Glutamatergic neuron (in vitro differentiated cells): ENCODE data around the gene MSL2. TPM values are rescaled to one million over a fixed set of nuclear protein-coding genes. Genes with fewer than 3 reads are reported as not detected.
"Not testable (repeated sequence)": the region's sequence is repeated elsewhere in the genome, so short reads cannot be mapped to it uniquely, and the experiment has no call there.

Experiments
- DNase-seq: peaks from one replicate; pipeline ENCODE4 v3.0.0; 2022
- H3K27ac Mint-ChIP-seq: one replicate; pipeline ENCODE4 v1.8.0; 2020; ENCODE audit warnings: mild to moderate bottlenecking, mixed read lengths, inconsistent platforms; ENCODE audit not compliant: unreplicated experiment
- H3K27me3 Mint-ChIP-seq: one replicate; pipeline ENCODE4 v1.8.0; 2020; ENCODE audit warnings: mild to moderate bottlenecking, moderate library complexity, mixed read lengths, inconsistent platforms; ENCODE audit not compliant: unreplicated experiment
- H3K36me3 Mint-ChIP-seq: one replicate; pipeline ENCODE4 v1.8.0; 2020; ENCODE audit warnings: mild to moderate bottlenecking, mixed read lengths, inconsistent platforms; ENCODE audit not compliant: unreplicated experiment
- H3K4me1 Mint-ChIP-seq: one replicate; pipeline ENCODE4 v1.8.0; 2020; ENCODE audit warnings: mild to moderate bottlenecking, low read depth, mixed read lengths, inconsistent platforms; ENCODE audit not compliant: unreplicated experiment
- H3K4me3 Mint-ChIP-seq: one replicate; pipeline ENCODE4 v1.8.0; 2020; ENCODE audit warnings: mild to moderate bottlenecking, mixed read lengths, inconsistent platforms; ENCODE audit not compliant: unreplicated experiment
- H3K9me3 Mint-ChIP-seq: one replicate; pipeline ENCODE4 v1.8.0; 2020; ENCODE audit warnings: mild to moderate bottlenecking, moderate library complexity, mixed read lengths, inconsistent platforms; ENCODE audit not compliant: unreplicated experiment
- total RNA-seq: library from RNA; stranded (reverse); fragmentation: NEBNext Ultra II Directional; extraction: Animal tissue kit (Norgen Biotek cat#: 25700); gene quantifications from one replicate; pipeline ENCODE4 v1.2.1, GENCODE V29; 2021; ENCODE audit not compliant: unreplicated experiment
- TF ChIP-seq, protein P1 (sequence below): fragments of 200-600 bp; sonication (generic); IDR thresholded peaks from one replicate; pipeline ENCODE4 v1.5.0; 2021; ENCODE audit not compliant: partially characterized antibody, unreplicated experiment

Gene MSL2
- total RNA-seq, 1 donor from 2014 or later = 32.8 TPM

- Mint-ChIP-seq H3K27ac (no peak overlapping the region), H3K36me3 (no peaks in the 10 kb centered on the region), H3K9me3 (no peaks in the 10 kb centered on the region), H3K4me1 (no peaks in the 10 kb centered on the region), H3K27me3 (no peaks in the 10 kb centered on the region), H3K4me3 (no peak overlapping the region)
- TF ChIP-seq, protein P1, sequence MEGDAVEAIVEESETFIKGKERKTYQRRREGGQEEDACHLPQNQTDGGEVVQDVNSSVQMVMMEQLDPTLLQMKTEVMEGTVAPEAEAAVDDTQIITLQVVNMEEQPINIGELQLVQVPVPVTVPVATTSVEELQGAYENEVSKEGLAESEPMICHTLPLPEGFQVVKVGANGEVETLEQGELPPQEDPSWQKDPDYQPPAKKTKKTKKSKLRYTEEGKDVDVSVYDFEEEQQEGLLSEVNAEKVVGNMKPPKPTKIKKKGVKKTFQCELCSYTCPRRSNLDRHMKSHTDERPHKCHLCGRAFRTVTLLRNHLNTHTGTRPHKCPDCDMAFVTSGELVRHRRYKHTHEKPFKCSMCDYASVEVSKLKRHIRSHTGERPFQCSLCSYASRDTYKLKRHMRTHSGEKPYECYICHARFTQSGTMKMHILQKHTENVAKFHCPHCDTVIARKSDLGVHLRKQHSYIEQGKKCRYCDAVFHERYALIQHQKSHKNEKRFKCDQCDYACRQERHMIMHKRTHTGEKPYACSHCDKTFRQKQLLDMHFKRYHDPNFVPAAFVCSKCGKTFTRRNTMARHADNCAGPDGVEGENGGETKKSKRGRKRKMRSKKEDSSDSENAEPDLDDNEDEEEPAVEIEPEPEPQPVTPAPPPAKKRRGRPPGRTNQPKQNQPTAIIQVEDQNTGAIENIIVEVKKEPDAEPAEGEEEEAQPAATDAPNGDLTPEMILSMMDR = no peak
- DNase-seq = no peak
These were observed 11.5 kb upstream of the MSL2 start for GRCh38 chr3:136207489-136208115.

DNA sequence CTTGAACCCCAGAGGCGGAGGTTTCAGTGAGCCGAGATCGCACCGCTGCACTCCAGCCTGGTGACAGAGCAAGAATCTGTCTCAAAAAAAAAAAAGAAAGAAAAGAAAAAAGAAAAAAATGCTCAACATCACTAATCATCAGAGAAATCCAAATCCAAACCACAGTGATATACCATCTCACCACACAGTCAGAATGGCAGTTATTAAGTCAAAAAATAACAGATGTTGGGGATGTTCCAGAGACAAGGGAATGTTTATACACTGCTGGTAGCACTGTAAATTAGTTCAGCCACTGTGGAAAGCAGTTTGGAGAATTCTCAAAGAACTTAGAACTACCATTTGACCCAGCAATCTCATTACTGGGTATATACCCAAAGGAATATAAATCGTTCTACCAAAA is 3.1 kb upstream of the MSL2 start:
- not testable (repeated sequence) for H3K36me3 Mint-ChIP-seq, H3K4me3 Mint-ChIP-seq, H3K27ac Mint-ChIP-seq, DNase-seq
- Mint-ChIP-seq H3K27me3 (peaks cover 13% of the 10 kb centered on the region), H3K4me1 (peaks cover 12% of the 10 kb centered on the region), H3K9me3 (peaks cover 24% of the 10 kb centered on the region)

- not testable (repeated sequence) for H3K4me3 Mint-ChIP-seq, H3K27ac Mint-ChIP-seq, H3K36me3 Mint-ChIP-seq, DNase-seq
- peaks cover 13% of the 10 kb centered on the region for H3K27me3 Mint-ChIP-seq
- peaks cover 28% of the 10 kb centered on the region for H3K9me3 Mint-ChIP-seq
- H3K4me1 Mint-ChIP-seq = peaks cover 14% of the 10 kb centered on the region
These were observed 2.4 kb upstream of the MSL2 start for GRCh38 chr3:136198462-136199078.

GRCh38 chr3:136197159-136197793 is 1.1 kb upstream of the MSL2 start:
- peak overlapping the region; percentile 92 for H3K4me3 Mint-ChIP-seq
- H3K27ac Mint-ChIP-seq = peak overlapping the region; percentile 99
- peaks cover 5% of the 10 kb centered on the region for H3K36me3 Mint-ChIP-seq
- H3K27me3 Mint-ChIP-seq = peaks cover 13% of the 10 kb centered on the region
- DNase-seq = no peak
- peaks cover 31% of the 10 kb centered on the region for H3K9me3 Mint-ChIP-seq
- H3K4me1 Mint-ChIP-seq = peaks cover 23% of the 10 kb centered on the region
- TF ChIP-seq, protein P1 = no peak

GRCh38 chr3:136196401-136197158 is 445 bp upstream of the MSL2 start:
- Mint-ChIP-seq H3K27me3 (peaks cover 13% of the 10 kb centered on the region), H3K9me3 (peaks cover 31% of the 10 kb centered on the region), H3K4me3 (peak overlapping the region; percentile 92), H3K4me1 (peaks cover 28% of the 10 kb centered on the region), H3K36me3 (peaks cover 5% of the 10 kb centered on the region), H3K27ac (peak overlapping the region; percentile 99)
- DNase-seq = peak; percentile 99
- TF ChIP-seq, protein P1 = no peak
